SH-SY5Y (cell line): ENCODE results near the gene PIGN.

ENCODE experiments used
- GATA2 ChIP-seq: IDR thresholded peaks from 2 replicates; pipeline ENCODE4 v1.6.1; 2011; ENCODE audit warnings: mild to moderate bottlenecking, low read depth, low read length
- GATA3 ChIP-seq: IDR thresholded peaks from 2 replicates; pipeline ENCODE4 v1.6.1; 2011; ENCODE audit warnings: low read depth, mild to moderate bottlenecking, low read length, moderate library complexity

DNA sequence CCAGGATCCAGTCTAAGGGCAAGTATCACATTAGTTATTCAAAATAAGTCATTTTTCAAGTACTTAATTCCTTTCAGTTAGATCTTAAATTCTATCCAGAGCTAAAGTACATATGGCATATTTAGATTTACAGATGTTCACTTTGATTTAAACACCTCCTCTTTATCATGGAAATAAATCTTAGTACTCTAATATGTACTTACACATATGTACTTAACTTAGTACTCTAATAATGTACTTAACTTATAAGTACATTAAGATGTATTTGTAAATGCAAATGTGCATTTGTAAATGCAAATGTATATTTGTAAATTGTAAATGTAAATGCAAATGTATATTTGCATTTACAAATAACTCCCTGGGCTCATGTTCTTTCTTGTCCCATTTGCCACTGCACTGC lies 14.6 kb downstream of the PIGN start:
- TF ChIP-seq GATA3 (no peak), GATA2 (no peak)
